Measurements from ENCODE around the gene AK1.

- TF ChIP-seq POLR2A (IDR thresholded peaks at IDR 0.05) (no peak), CTCF (IDR thresholded peaks at IDR 0.05) (no peak)
Observed at GRCh38 chr9:127876026-127876763, 1.3 kb downstream of the AK1 start.
